ENCODE data around the gene PLEKHM3.

DNA sequence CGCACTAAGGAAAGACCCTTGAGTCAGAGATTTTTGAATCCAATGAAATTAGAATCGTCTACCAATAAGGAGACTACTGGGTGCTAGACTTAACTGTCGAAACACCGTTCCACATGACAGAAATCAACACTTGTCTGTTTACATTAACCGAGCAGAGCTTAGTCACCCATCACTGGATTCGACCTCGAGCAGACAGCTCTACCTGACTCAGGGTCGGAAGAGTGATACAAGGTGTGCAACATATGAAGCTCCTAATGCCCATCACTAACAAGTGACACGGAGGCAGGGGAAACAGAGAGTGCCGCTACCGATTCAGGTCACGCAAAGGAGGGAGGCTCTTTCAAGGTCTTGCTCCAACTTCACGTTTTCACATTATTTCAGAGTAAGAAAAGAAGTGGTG is 201.5 kb downstream of the PLEKHM3 start:
- TF ChIP-seq FOS (IDR thresholded peaks at IDR 0.05; ENCODE audit: borderline replicate concordance, insufficient read depth, low read length) (no peak), POLR2A (IDR thresholded peaks at IDR 0.05; ENCODE audit: low read depth, low read length) (no peak), EZH2 (IDR thresholded peaks at IDR 0.05; ENCODE audit: borderline replicate concordance, low read depth, low read length, severe bottlenecking) (no peak), MYC (IDR thresholded peaks at IDR 0.05; ENCODE audit: low read depth, low read length) (no peak)
- TF ChIP-seq, protein P1, sequence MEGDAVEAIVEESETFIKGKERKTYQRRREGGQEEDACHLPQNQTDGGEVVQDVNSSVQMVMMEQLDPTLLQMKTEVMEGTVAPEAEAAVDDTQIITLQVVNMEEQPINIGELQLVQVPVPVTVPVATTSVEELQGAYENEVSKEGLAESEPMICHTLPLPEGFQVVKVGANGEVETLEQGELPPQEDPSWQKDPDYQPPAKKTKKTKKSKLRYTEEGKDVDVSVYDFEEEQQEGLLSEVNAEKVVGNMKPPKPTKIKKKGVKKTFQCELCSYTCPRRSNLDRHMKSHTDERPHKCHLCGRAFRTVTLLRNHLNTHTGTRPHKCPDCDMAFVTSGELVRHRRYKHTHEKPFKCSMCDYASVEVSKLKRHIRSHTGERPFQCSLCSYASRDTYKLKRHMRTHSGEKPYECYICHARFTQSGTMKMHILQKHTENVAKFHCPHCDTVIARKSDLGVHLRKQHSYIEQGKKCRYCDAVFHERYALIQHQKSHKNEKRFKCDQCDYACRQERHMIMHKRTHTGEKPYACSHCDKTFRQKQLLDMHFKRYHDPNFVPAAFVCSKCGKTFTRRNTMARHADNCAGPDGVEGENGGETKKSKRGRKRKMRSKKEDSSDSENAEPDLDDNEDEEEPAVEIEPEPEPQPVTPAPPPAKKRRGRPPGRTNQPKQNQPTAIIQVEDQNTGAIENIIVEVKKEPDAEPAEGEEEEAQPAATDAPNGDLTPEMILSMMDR (IDR thresholded peaks at IDR 0.05; ENCODE audit: extremely low read depth in 1 of 2, insufficient read depth in 1 of 2, low read depth in 1 of 2, low read length in 2 of 2), result no peak
